IPS-18a (cell line): Measurements from ENCODE around the gene NELL1.

ENCODE experiments used
- H3K27ac ChIP-seq: one replicate; pipeline ENCODE4 v1.5.1; 2013; ENCODE audit warnings: low read length
- H3K27me3 ChIP-seq: one replicate; pipeline ENCODE4 v1.6.1; 2013; ENCODE audit warnings: mild to moderate bottlenecking, low read length; ENCODE audit not compliant: control insufficient read depth, insufficient read depth
- H3K36me3 ChIP-seq: one replicate; pipeline ENCODE4 v1.6.1; 2013; ENCODE audit warnings: low read depth, low read length; ENCODE audit not compliant: control insufficient read depth
- H3K4me1 ChIP-seq: one replicate; pipeline ENCODE4 v1.6.1; 2013; ENCODE audit warnings: low read depth, low read length; ENCODE audit not compliant: control insufficient read depth
- H3K4me3 ChIP-seq: one replicate; pipeline ENCODE4 v1.5.1; 2013; ENCODE audit warnings: low read length
- H3K9ac ChIP-seq: one replicate; pipeline ENCODE4 v1.6.1; 2013; ENCODE audit warnings: mild to moderate bottlenecking, low read length, moderate library complexity
- H3K9me3 ChIP-seq: one replicate; pipeline ENCODE4 v1.6.1; 2013; ENCODE audit warnings: low read depth, low read length; ENCODE audit not compliant: control insufficient read depth

NELL1 gene

DNA sequence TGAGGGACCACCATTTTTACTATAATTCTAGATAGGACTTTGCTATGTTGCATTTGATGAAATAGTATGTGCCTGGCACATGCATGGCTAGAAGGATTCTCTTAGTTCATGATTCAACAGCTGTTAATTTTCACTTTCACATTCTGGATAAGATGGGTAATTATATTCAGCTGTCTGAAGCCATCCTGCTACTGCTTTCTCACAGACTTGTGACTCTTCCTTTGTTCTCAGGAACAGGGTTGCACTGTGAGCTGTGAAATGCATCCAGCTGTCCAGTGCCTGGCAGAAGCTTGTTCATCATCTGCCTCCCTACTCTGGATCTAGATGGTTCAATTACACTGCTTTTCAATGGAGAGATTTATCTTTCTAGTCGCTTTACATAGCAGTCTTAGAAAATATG, 913.4 kb downstream of the NELL1 start:
- H3K9me3 ChIP-seq = no peaks in the 10 kb centered on the region
- H3K4me3 ChIP-seq = no peak overlapping the region
- no peak overlapping the region for H3K27ac ChIP-seq
- no peaks in the 10 kb centered on the region for H3K27me3 ChIP-seq
- no peaks in the 10 kb centered on the region for H3K4me1 ChIP-seq
- H3K36me3 ChIP-seq = no peaks in the 10 kb centered on the region
- H3K9ac ChIP-seq = no peak overlapping the region

DNA sequence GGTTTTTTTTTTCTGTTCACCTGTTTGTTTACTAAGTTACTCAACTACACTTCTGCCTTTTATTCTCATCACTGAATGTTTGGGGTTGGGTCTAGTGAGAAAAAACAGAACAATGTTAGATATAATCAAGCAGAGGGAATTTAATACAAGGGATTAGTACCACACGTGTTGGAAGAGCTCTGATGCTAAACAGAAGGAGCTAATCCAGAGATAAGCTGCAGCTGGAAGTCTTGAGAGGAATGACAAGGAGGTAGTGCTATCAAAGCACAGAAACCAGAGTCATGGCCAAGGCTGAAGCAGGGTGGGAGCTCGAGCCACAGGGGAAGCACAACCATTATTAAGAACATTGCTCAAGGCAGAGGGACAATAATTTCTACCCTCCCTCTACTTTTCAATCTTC, 919.4 kb downstream of the NELL1 start:
- Histone ChIP-seq H3K9ac (no peak overlapping the region), H3K9me3 (no peaks in the 10 kb centered on the region), H3K27ac (no peak overlapping the region), H3K27me3 (no peaks in the 10 kb centered on the region), H3K4me1 (no peaks in the 10 kb centered on the region), H3K36me3 (no peaks in the 10 kb centered on the region), H3K4me3 (no peak overlapping the region)

DNA sequence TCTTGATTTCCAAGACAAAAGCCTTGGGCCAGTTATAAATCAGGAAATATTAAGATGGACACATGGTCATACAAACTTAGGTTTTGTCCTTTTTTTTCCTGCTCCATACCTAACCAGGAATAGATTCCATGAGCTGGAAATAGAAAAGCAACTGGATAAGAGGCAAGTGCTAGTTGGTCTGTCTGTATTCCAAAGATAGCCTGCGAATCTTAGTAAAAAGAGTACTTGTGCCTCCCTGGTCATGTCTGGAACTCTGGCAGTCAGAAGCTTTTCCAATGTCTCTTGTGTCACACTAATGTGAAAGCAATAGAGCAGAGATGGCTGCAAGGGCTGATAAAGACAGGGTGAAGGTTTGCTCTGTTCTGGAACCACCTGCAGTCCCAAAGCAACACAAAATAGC, 933.3 kb downstream of the NELL1 start:
- H3K36me3 ChIP-seq = no peaks in the 10 kb centered on the region
- no peak overlapping the region for H3K9ac ChIP-seq
- no peaks in the 10 kb centered on the region for H3K4me1 ChIP-seq
- H3K27me3 ChIP-seq = no peaks in the 10 kb centered on the region
- no peak overlapping the region for H3K4me3 ChIP-seq
- H3K9me3 ChIP-seq = no peaks in the 10 kb centered on the region
- H3K27ac ChIP-seq = no peak overlapping the region

DNA sequence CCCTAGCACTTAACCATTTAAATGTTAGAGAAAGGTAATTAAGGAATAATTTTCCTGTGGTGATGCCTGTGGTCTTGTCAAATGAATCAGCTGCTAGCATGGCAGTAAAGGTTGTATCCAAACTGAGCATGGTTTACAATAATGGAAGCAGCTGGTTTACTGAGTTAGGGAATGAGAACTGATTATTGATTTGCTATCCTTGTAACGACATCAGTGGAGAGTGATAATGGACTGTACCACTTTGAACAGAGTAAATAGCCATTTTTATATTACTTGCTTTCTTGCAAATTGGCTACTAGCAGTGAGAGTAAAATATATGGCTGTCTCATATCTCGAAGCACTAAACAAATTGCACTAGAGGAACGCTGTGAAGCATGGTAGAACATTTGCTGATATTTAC, 934.5 kb downstream of the NELL1 start:
- Histone ChIP-seq H3K27me3 (no peaks in the 10 kb centered on the region), H3K4me3 (no peak overlapping the region), H3K27ac (no peak overlapping the region), H3K4me1 (no peaks in the 10 kb centered on the region), H3K36me3 (no peaks in the 10 kb centered on the region), H3K9me3 (no peaks in the 10 kb centered on the region), H3K9ac (no peak overlapping the region)

DNA sequence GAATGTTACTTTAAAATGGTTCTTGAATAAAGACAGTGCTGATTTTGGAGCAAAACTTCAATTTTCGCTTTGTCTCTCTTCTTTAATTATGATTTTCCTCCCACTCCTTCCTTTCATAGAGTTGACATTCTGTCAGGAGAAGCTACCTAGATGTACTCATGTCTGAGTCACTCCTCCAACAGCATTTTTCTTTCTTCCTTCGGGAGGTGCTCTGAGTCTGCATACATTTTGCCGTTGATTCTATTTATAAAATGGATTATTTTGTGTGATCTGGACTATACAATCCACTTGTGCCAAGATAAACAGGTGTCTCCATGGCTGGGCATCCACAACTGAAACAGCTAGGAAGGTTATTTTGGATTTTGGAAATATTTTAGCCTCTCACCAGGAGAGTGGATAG, 935.2 kb downstream of the NELL1 start:
- Histone ChIP-seq H3K9ac (no peak overlapping the region), H3K27ac (no peak overlapping the region), H3K4me1 (no peaks in the 10 kb centered on the region), H3K4me3 (no peak overlapping the region), H3K9me3 (no peaks in the 10 kb centered on the region), H3K36me3 (no peaks in the 10 kb centered on the region), H3K27me3 (no peaks in the 10 kb centered on the region)

DNA sequence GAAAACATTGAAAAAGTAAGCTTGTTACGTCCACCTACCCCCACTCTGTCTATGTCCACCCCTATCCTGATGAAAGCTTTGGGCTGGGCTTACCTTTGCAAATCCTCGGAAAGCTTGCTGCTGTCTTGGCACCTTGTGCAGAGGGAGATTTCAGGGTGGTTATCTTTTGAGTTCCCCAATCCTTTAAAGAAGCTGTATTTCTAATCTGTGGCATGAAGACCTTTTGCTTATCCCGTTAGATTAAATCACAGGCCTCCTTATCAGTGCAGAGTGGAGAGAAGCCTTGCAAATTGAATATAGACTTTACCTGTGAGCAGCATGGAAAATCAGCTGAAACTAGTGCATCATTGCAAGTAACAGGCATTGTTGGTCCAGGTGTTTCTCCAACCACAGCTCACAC, 942.9 kb downstream of the NELL1 start:
- no peak overlapping the region for H3K4me3 ChIP-seq
- H3K4me1 ChIP-seq = no peaks in the 10 kb centered on the region

DNA sequence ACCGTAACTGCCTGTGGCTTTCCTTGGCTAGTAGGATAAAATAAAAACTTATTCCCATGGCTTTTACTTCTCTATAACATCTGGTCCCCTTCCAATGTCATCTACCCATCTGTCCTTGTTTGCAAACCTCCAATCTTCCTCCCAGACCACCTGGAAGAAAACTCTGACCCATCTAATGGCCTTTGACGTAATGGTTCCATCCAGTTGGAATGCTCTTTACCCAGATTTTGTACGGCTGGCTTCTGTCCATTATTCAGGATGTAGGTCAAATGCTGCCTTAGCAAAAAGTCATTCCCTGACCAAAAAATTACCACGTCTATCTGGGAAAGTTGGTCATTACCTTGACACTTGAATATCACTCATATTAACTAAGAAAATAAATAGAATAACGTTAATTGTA, 945.6 kb downstream of the NELL1 start:
- H3K36me3 ChIP-seq = no peaks in the 10 kb centered on the region
- H3K4me1 ChIP-seq = no peaks in the 10 kb centered on the region
- H3K4me3 ChIP-seq = no peak overlapping the region
- no peaks in the 10 kb centered on the region for H3K9me3 ChIP-seq
- H3K9ac ChIP-seq = no peak overlapping the region
- no peak overlapping the region for H3K27ac ChIP-seq
- H3K27me3 ChIP-seq = no peaks in the 10 kb centered on the region

More for the DNA sequence above, 942.9 kb downstream of the NELL1 start:
- H3K9me3 ChIP-seq = no peaks in the 10 kb centered on the region
- no peak overlapping the region for H3K9ac ChIP-seq
- no peak overlapping the region for H3K27ac ChIP-seq
- no peaks in the 10 kb centered on the region for H3K36me3 ChIP-seq
- H3K27me3 ChIP-seq = no peaks in the 10 kb centered on the region

DNA sequence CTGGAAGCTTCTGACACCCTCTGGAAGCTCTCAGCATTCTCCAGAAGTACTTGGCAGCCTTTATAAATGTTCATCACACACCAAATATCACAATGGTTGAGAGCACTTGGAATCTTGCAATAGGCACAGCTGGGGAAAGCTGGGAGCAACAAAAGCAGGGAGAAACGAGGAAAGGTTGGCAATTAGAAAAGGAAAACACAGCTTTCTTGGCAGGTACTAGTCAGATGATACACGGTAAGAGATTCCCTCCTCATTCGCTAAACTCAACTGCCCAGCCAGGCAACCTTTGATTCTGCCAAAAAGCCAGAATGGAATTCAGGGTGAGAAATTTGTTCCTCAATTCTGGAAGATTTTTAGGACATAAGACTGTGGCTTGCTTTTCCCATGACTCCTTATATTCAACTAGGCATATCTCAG, 946.6 kb downstream of the NELL1 start:
- Histone ChIP-seq H3K9ac (no peak overlapping the region), H3K4me1 (no peaks in the 10 kb centered on the region), H3K4me3 (no peak overlapping the region), H3K36me3 (no peaks in the 10 kb centered on the region), H3K27ac (no peak overlapping the region), H3K9me3 (no peaks in the 10 kb centered on the region), H3K27me3 (no peaks in the 10 kb centered on the region)

DNA sequence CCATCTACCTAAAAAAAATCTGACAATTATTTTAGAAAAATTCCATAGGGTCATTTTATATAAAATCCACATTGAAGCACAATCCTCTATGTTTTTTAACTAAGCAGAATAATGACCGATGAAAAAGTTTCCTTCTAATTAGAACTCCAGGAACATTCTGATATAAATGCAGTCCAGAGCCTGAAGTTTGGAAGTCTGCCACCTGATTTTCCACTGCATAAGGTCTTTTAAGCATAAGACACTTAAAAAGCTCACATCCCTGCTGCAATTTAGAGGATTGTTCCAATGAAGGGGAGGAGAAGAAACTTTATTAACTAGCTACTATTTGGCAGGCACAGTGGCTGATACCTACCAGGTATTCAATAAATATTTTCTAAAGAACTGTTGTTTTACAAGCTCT, 953.2 kb downstream of the NELL1 start:
- H3K27me3 ChIP-seq = no peaks in the 10 kb centered on the region
- no peaks in the 10 kb centered on the region for H3K4me1 ChIP-seq
- no peaks in the 10 kb centered on the region for H3K36me3 ChIP-seq

DNA sequence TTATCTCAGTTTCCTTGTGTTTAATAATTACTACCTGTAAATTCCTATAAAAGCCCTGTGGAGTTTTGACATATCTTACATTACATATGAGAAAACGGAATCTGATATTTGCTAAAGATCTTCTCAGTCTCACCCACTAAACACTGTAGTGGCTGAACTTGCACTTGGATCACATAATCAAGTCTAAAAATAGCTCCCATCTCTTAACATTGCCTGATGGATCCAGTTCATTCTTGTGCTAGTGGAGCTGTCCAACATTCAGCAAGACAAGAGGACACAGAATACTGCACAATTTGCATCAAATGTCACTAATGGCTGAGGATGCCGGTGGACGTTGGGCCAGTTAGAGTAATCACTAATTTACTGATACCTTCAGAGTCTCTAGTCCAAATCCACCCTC, 953.6 kb downstream of the NELL1 start:
- H3K4me1 ChIP-seq = no peaks in the 10 kb centered on the region
- no peak overlapping the region for H3K4me3 ChIP-seq
- no peaks in the 10 kb centered on the region for H3K36me3 ChIP-seq
- H3K9me3 ChIP-seq = no peaks in the 10 kb centered on the region
- no peak overlapping the region for H3K27ac ChIP-seq
- H3K9ac ChIP-seq = no peak overlapping the region
- no peaks in the 10 kb centered on the region for H3K27me3 ChIP-seq

More for the DNA sequence above, 953.2 kb downstream of the NELL1 start:
- no peak overlapping the region for H3K27ac ChIP-seq
- no peak overlapping the region for H3K4me3 ChIP-seq
- H3K9me3 ChIP-seq = no peaks in the 10 kb centered on the region
- no peak overlapping the region for H3K9ac ChIP-seq
